Ascending aorta (tissue), 2 donors: Measurements from ENCODE around the gene TFF3. TPM values are rescaled to one million over a fixed set of nuclear protein-coding genes. Genes with fewer than 3 reads are reported as not detected.

ENCODE experiments used
- DNase-seq, 2 donors: peaks; one replicate each; pipeline ENCODE4 v3.0.0-alpha.2; 2019; ENCODE audit warnings: low spot score in 2 of 2
- H3K27ac ChIP-seq, 2 donors: fragments of 200-600 bp; sonication (generic); one replicate each; pipeline ENCODE4 v1.5.1; 2016 to 2017; ENCODE audit warnings: mild to moderate bottlenecking in 1 of 2
- H3K27me3 ChIP-seq: fragments of 200-600 bp; sonication (generic); one replicate; pipeline ENCODE4 v1.5.1; 2017
- H3K36me3 ChIP-seq, 2 donors: fragments of 200-600 bp; sonication (generic); one replicate each; pipeline ENCODE4 v1.5.1; 2016
- H3K4me1 ChIP-seq, 2 donors: fragments of 200-600 bp; sonication (generic); one replicate each; pipeline ENCODE4 v1.5.1; 2016 to 2017; ENCODE audit warnings: mild to moderate bottlenecking in 1 of 2
- H3K4me3 ChIP-seq, 2 donors: fragments of 200-600 bp; sonication (generic); one replicate each; pipeline ENCODE4 v1.5.1; 2016 to 2017; ENCODE audit warnings: mild to moderate bottlenecking in 1 of 2
- H3K9me3 ChIP-seq, 2 donors: fragments of 200-600 bp; sonication (generic); one replicate each; pipeline ENCODE4 v1.5.1; 2016
- CTCF ChIP-seq, 3 experiments: fragments of 200-600 bp in 2 of 3; fragments of 450-650 bp in 1 of 3; sonication (generic) in 2 of 3; IDR thresholded peaks; one replicate each; pipeline ENCODE4 v1.5.1; 2016 to 2019; ENCODE audit warnings: antibody characterized with exemption in 3 of 3, mild to moderate bottlenecking in 1 of 3, moderate library complexity in 1 of 3
- intact Hi-C: fragments of 100-400 bp; cut with DNase I; formaldehyde crosslinking; loops from one replicate; pipeline ENCODE4 v1.15.1; 2023
- total RNA-seq: library from RNA; depleted of rRNA; stranded (reverse); fragments of >200 nt; gene quantifications from one replicate; pipeline ENCODE4 v1.1.0, GENCODE V29; 2016

The TFF3 gene
- total RNA-seq, 1 donor from 2014 or later: not detected

- no peak for DNase-seq
- no peak for TF ChIP-seq CTCF (IDR thresholded peaks at IDR 0.05)
- H3K9me3 ChIP-seq: no peaks in the 10 kb centered on the region
- intact Hi-C loops: no loop called here
- no peak overlapping the region for H3K4me3 ChIP-seq
- no peaks in the 10 kb centered on the region for H3K4me1 ChIP-seq
- peak overlapping the region in 1 of 2 donors; percentile 49 for H3K27ac ChIP-seq
- H3K27me3 ChIP-seq: no peaks in the 10 kb centered on the region
- no peaks in the 10 kb centered on the region for H3K36me3 ChIP-seq
These were observed 13.7 kb downstream of the TFF3 start for GRCh38 chr21:42301371-42302075.

GRCh38 chr21:42300956-42301355 is 14.3 kb downstream of the TFF3 start:
- no peaks in the 10 kb centered on the region for H3K36me3 ChIP-seq
- H3K27ac ChIP-seq: peak overlapping the region in 1 of 2 donors; percentile 49
- H3K9me3 ChIP-seq: no peaks in the 10 kb centered on the region
- no peaks in the 10 kb centered on the region for H3K27me3 ChIP-seq
- H3K4me3 ChIP-seq: no peak overlapping the region
- H3K4me1 ChIP-seq: no peaks in the 10 kb centered on the region
- DNase-seq: no peak
- intact Hi-C loops: no loop called here
- TF ChIP-seq CTCF (IDR thresholded peaks at IDR 0.05): no peak

GRCh38 chr21:42300045-42300583 is 15.1 kb downstream of the TFF3 start:
- H3K4me3 ChIP-seq: no peak overlapping the region
- no peak overlapping the region for H3K27ac ChIP-seq
- H3K9me3 ChIP-seq: no peaks in the 10 kb centered on the region
- TF ChIP-seq CTCF (IDR thresholded peaks at IDR 0.05): no peak
- no peak for DNase-seq
- intact Hi-C loops: no loop called here
- no peaks in the 10 kb centered on the region for H3K4me1 ChIP-seq
- H3K36me3 ChIP-seq: no peaks in the 10 kb centered on the region
- no peaks in the 10 kb centered on the region for H3K27me3 ChIP-seq

- H3K4me1 ChIP-seq: no peaks in the 10 kb centered on the region
- intact Hi-C loops: no loop called here
- H3K36me3 ChIP-seq: no peaks in the 10 kb centered on the region
- H3K9me3 ChIP-seq: no peaks in the 10 kb centered on the region
- TF ChIP-seq CTCF (IDR thresholded peaks at IDR 0.05): no peak
- H3K4me3 ChIP-seq: no peak overlapping the region
- DNase-seq: no peak
- H3K27ac ChIP-seq: no peak overlapping the region
- no peaks in the 10 kb centered on the region for H3K27me3 ChIP-seq
These were observed 15.7 kb downstream of the TFF3 start for GRCh38 chr21:42299324-42300044.

- TF ChIP-seq CTCF (IDR thresholded peaks at IDR 0.05): no peak
- intact Hi-C loops: no loop called here
- no peaks in the 10 kb centered on the region for H3K36me3 ChIP-seq
- H3K4me1 ChIP-seq: no peaks in the 10 kb centered on the region
- no peaks in the 10 kb centered on the region for H3K9me3 ChIP-seq
- DNase-seq: no peak
- H3K4me3 ChIP-seq: no peak overlapping the region
- no peak overlapping the region for H3K27ac ChIP-seq
- H3K27me3 ChIP-seq: no peaks in the 10 kb centered on the region
These were observed 16.6 kb downstream of the TFF3 start for GRCh38 chr21:42298657-42299056.
